Muscle layer of colon (tissue), 2 donors: ENCODE data around the gene PLEKHH3.

ENCODE experiments used
- H3K27ac ChIP-seq: one replicate; pipeline ENCODE4 v1.7.0; 2013; ENCODE audit warnings: low read depth, mild to moderate bottlenecking, low read length, moderate library complexity
- H3K27me3 ChIP-seq, 2 donors: one replicate each; pipeline ENCODE4 v1.7.0; 2013; ENCODE audit warnings: low read length in 2 of 2, mild to moderate bottlenecking in 2 of 2; ENCODE audit not compliant: insufficient read depth in 2 of 2, control insufficient read depth in 1 of 2
- H3K36me3 ChIP-seq: one replicate; pipeline ENCODE4 v1.7.0; 2013; ENCODE audit warnings: mild to moderate bottlenecking, low read length; ENCODE audit not compliant: insufficient read depth
- H3K4me1 ChIP-seq: one replicate; pipeline ENCODE4 v1.7.0; 2013; ENCODE audit warnings: mild to moderate bottlenecking, low read length; ENCODE audit not compliant: insufficient read depth
- H3K4me3 ChIP-seq, 2 donors: one replicate each; pipeline ENCODE4 v1.7.0; 2013; ENCODE audit warnings: low read length in 2 of 2, low read depth in 1 of 2, mild to moderate bottlenecking in 1 of 2, moderate library complexity in 1 of 2
- H3K9ac ChIP-seq: one replicate; pipeline ENCODE4 v1.7.0; 2013; ENCODE audit warnings: low read length
- H3K9me3 ChIP-seq: one replicate; pipeline ENCODE4 v1.7.0; 2013; ENCODE audit warnings: mild to moderate bottlenecking, low read length
- donor health status: abdominal sarcoma.
- donor health status: Adenocarcinoma of cecum.

The PLEKHH3 gene

DNA sequence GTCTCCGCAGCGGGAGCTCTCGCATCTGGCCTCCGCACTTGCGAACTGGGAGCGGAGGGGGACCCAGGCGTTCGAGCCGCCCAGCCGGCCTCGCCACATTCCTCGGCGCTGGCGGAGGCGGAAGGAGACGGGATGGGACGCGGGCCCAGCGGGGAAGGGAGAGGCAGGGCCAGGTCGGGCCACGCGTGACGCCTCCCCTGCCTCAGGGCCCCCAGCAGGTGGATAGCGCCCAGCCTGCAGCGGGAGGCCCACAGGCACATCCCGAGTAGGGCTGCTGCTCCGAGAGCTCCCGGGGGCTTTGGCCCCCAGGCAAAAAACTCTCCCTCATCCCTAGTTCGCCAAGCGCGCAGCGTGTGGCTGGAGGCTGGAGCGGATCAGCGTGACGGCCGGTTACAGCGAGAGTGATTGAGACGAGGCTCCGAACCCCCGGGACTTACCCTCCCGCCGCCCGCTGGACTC, 800 bp downstream of the PLEKHH3 start:
- Histone ChIP-seq H3K4me1 (peaks cover 39% of the 10 kb centered on the region), H3K9ac (peak overlapping the region; percentile 92), H3K9me3 (no peaks in the 10 kb centered on the region), H3K4me3 (peak overlapping the region; percentile 96 to 97), H3K27ac (peak overlapping the region; percentile 96), H3K36me3 (peaks cover 25% of the 10 kb centered on the region), H3K27me3 (no peaks in the 10 kb centered on the region)

DNA sequence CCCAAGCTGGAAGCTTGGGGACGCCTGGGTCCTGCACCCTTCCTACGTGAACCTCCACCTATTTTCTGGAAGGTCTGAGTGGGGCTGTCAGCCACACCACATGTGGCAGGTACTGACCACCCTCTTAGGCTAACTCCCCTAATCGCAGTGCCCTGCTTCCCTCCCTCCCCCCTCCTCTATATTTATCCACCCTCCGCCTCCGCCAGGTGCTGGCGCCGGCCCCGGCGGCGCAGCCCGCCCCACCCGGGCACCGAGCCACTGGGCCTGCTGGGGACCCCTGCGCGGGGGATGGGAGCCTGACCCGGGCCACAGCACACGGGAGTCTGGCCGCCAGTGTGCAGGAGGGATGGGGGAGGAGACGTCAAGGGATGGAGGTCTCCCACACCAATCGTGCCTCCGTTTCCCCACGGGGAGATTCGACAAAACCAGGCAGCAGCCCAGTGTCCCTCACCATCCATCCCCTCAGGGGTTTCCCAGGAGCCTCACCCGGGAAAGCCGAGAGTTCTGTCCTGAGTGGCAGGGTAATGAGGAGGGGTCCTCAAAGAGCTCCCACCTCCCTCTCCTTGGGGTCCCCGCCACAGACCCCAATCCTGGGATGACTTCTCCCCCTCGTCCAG, 1.3 kb downstream of the PLEKHH3 start:
- Histone ChIP-seq H3K9me3 (no peaks in the 10 kb centered on the region), H3K9ac (peak overlapping the region; percentile 92), H3K4me3 (peak overlapping the region; percentile 96 to 97), H3K4me1 (peaks cover 39% of the 10 kb centered on the region), H3K27ac (peak overlapping the region; percentile 96), H3K36me3 (peaks cover 30% of the 10 kb centered on the region), H3K27me3 (no peaks in the 10 kb centered on the region)

DNA sequence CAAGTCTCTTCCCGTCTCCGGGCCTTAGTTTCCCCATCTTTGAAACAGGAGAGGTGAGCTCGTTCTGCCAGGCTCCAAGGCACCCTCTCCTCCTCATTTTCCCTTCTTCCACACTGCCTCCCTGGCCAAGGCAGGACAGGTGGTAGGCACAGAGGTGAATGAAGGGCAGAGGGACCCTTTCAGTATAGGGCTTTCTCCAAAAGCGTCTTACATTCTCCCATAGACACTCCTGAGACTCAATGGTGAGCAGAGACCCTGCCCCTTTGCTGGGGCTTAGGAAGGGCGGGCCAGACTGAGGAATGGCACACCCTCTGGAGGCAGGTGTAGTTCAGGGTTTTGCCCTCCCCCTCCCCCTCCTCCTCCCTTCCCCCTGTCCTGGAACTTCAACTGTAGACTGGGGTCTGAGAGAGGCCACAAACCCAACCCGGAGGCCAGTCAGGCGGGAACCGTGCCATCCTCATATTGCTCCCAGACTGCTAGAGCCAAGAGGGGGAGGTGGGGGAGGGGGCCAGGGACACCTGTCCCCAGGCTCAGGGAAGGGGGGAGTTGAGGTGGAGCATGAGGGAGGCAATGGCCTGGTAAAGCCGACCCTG, 1.9 kb downstream of the PLEKHH3 start:
- Histone ChIP-seq H3K36me3 (peaks cover 33% of the 10 kb centered on the region), H3K27ac (peak overlapping the region; percentile 96), H3K9me3 (no peaks in the 10 kb centered on the region), H3K27me3 (no peaks in the 10 kb centered on the region), H3K4me3 (peak overlapping the region; percentile 96 to 97), H3K9ac (peak overlapping the region; percentile 92), H3K4me1 (peaks cover 36% of the 10 kb centered on the region)

DNA sequence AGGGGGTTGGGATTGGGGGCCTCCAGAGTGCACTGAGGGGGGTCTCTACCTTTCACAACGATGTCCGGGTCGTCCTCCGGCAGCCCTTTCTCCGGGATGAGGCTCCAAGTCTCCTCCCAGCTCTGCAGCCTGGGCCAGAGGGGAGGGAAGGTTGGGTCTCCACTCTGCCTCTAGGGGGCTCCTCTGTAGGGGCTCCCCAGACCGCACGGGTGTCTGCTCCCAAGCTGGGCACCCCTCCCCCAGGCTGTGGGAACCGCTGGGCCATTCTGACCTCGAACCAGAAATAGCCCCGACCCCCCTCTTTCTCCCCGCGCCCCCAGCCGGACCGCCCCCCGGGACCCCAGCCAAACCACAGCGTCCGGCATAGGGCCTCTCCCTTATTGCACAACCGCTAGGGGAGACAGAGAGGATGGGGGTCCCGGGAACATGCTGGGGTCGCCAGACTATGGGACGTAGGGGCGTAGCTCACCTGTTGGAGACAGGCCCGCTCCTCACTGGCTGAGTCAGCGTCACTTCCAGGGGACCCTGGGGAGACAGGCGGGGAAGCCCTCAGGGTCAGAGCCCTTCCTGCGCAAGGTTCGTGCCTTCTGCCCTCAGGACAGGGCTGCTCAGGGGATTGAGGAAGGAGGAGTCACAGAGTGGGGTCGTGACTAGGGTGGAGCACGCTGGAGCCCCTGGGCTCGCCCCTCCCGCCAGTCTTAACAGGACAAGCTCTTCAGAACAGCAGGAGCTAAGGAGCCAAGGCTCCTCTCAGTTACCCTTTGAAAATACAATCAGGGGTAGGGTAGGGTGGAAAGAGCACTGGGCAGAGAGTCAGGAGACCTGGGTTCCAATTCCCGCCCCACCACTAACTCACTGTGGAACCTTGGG, 2.7 kb downstream of the PLEKHH3 start:
- peak overlapping the region; percentile 96 to 97 for H3K4me3 ChIP-seq
- H3K27ac ChIP-seq, result peak overlapping the region; percentile 61
- peaks cover 36% of the 10 kb centered on the region for H3K4me1 ChIP-seq
- no peaks in the 10 kb centered on the region for H3K9me3 ChIP-seq
- no peaks in the 10 kb centered on the region for H3K27me3 ChIP-seq
- peak overlapping the region; percentile 29 for H3K9ac ChIP-seq
- peaks cover 39% of the 10 kb centered on the region for H3K36me3 ChIP-seq

DNA sequence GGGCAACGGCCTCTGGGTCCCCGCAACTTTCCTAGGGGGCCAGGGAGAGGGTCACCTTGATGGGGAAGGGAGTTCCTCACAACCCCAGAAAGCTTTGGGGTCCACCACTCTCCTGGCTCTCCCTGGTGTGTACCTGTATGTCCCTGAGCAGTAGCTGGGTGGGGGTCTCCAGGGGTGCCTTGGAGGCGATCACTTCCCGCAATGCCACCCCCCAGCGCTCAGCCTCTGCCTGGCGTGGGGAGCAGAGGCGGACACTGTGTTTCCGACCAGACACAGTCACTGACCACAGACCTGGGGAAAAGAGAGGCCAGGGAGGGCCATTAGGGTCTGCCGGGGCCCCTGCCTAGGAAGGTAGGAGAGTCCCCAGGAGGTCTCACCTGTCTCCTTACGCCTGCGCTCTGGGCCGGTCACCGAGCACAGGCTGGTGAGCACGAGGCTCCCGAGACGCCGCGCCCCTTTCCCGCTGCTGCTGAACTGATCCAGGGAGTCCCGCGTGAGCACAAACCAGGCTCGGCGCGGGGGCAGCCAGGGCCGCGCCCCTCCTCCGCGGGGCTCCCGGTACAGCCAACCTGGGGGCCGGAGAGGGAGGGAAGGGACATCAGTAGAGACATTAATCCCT, 3.4 kb downstream of the PLEKHH3 start:
- Histone ChIP-seq H3K9ac (no peak overlapping the region), H3K27ac (peak overlapping the region; percentile 61)

DNA sequence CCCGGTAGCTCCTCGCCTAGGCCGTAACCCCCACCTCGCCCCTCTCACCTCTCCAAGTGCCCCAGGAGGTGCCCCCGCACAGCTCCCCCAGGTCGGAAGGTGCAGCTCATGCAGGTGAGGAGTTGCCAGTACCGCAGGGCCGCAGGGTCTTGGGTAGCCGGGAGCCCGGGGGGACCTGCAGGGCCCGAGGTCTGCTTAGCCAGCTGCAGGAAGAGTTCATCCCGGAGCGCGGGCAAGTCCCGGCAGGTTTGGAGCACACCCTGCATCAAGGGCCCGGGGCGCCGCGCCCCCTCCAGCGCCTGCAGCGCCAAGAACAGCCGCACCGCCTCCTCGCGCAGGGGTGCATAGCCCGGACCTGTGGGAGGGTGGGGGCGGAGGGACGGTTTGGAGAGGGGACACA, 4.8 kb downstream of the PLEKHH3 start:
- Histone ChIP-seq H3K27ac (peak overlapping the region; percentile 14), H3K4me3 (no peak overlapping the region), H3K36me3 (peaks cover 46% of the 10 kb centered on the region), H3K9me3 (no peaks in the 10 kb centered on the region), H3K4me1 (peaks cover 49% of the 10 kb centered on the region), H3K9ac (no peak overlapping the region), H3K27me3 (no peaks in the 10 kb centered on the region)

More for the DNA sequence above, 3.4 kb downstream of the PLEKHH3 start:
- no peak overlapping the region for H3K4me3 ChIP-seq
- no peaks in the 10 kb centered on the region for H3K9me3 ChIP-seq
- no peaks in the 10 kb centered on the region for H3K27me3 ChIP-seq
- H3K36me3 ChIP-seq, result peaks cover 43% of the 10 kb centered on the region
- H3K4me1 ChIP-seq, result peaks cover 37% of the 10 kb centered on the region

DNA sequence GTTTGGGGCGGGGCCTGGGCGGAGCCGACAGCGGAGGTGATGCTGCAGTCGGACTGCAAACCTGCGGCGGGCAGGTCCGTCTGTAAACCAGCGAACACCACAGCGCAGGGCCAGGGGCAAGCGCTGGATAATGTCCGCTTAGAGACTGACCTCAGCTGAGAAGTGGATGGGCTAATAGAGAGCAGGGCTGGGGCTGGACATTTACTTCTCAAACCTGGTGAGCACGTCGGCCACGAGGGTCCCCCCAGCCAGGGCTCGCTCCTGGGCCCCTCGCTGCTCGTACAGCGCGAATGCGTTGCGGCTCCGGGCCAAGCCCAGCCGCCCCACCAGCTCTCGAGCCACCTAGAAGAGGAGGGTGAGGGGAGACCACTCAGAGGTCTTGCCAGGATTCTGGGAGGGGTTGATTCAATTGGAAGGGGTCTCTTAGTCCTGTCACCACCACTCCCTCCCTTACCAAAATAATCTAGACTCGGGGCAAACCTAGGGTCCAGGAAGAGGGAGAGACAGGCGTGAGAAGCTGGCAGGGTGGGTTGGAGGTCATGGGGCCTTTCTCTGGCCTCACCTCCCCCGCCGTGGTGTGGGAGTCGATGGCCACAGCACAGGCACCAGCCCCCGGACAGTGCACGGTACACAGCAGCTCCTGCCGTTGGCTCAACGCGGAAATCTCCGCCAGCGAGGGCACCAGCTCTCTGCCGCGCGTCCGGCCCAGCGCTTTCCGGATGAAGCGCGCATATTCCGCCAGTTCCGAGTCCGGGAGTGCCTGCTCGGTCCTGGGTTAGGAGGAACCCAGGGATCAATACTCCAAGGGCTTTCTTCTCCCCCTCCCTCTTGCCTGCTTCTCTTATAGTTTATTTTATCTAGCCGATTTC, 5.8 kb downstream of the PLEKHH3 start:
- Histone ChIP-seq H3K4me3 (no peak overlapping the region), H3K36me3 (peaks cover 56% of the 10 kb centered on the region), H3K9me3 (no peaks in the 10 kb centered on the region), H3K27ac (no peak overlapping the region), H3K4me1 (peaks cover 53% of the 10 kb centered on the region), H3K27me3 (no peaks in the 10 kb centered on the region), H3K9ac (no peak overlapping the region)

DNA sequence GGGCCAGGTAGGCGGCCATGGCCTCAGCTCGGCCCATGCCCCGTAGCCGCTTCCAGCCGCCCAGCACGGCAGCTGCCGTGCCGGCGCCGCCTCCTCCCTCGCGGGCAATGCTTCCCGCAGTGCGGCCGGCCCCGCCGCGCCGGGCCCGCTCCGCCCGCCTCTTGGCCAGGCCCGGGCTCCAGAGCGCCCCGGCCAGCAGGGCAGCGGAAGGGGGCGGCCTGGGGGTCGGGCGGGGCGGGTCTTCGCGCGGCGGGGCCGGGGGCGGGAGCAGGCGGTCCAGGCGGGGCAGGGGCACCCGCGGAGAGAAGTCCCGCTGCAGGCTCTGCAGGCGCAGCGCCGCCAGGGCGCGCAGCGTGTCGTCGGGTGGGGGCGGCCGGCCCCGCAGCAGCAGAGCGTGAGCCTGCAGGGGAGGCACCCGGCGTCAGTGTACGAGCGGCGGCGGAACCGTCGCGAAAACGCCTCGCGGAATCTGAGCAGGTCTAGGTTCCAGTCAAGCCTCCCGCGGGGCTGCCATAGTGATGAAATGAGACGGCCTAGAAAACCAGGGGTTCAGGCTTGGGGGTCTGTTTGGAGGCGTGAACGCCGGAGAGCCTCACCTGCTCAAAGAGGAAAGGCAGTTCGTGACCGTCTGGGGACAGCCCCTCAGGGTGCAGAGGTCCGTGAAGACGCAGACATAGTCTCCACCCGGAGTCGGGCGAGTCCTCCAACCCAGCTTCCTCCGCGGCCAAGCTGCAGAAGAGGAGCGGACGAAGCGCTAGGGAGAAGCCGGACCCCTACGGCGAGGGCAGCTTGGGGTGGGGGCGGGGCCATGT, 6.6 kb downstream of the PLEKHH3 start:
- no peaks in the 10 kb centered on the region for H3K9me3 ChIP-seq
- no peak overlapping the region for H3K27ac ChIP-seq
- H3K27me3 ChIP-seq, result no peaks in the 10 kb centered on the region
- peaks cover 58% of the 10 kb centered on the region for H3K36me3 ChIP-seq
- H3K9ac ChIP-seq, result no peak overlapping the region
- H3K4me1 ChIP-seq, result peaks cover 52% of the 10 kb centered on the region
- no peak overlapping the region for H3K4me3 ChIP-seq

DNA sequence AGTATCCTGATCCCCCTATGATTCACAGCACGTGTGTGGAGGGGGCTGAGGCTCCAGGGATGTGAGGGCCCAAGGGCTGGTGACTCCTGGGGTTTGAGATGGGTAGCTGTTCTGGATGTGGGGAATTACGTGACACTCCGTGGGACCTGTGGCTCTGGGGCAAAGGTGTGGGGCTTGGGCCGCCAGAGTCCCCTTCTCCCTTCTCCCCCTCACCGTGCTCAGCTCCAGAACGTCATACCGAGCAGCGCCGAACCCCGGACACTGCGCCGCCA, 7.2 kb downstream of the PLEKHH3 start:
- no peak overlapping the region for H3K9ac ChIP-seq
- H3K27me3 ChIP-seq, result no peaks in the 10 kb centered on the region
- no peak overlapping the region for H3K4me3 ChIP-seq
- no peak overlapping the region for H3K27ac ChIP-seq
- no peaks in the 10 kb centered on the region for H3K9me3 ChIP-seq
- peaks cover 47% of the 10 kb centered on the region for H3K4me1 ChIP-seq
- H3K36me3 ChIP-seq, result peaks cover 58% of the 10 kb centered on the region
